ENCODE results near the gene AOX1. TPM values are rescaled to one million over a fixed set of nuclear protein-coding genes. Genes with fewer than 3 reads are reported as not detected.
"Not testable (repeated sequence)": the region's sequence is repeated elsewhere in the genome, so short reads cannot be mapped to it uniquely, and the experiment has no call there.

AOX1 gene
- total RNA-seq, 4 donors from 2014 or later = 18.3 to 67.5 (median 18.8) TPM

DNA sequence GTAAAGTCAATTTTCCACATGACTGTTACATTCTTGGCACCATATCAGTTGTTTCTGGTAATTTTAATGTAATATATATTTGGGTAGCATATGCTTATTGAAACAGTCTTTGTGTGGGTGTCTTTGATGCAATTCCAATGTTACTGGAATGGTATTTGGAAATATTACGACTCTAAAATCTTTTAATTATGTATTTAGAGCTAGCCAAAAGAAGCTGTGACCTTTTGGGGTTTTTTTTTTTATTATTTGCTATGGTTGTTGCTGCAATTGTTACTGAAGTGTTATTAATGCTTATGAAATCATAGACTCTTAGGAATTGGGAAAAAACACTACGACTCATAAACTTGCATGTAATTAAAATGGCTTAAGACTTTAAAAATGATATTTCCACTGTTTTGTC lies 95.9 kb downstream of the AOX1 start:
- no peak overlapping the region for H3K4me3 ChIP-seq (ENCODE audit: low read depth, poor library complexity, severe bottlenecking)
- TF ChIP-seq CTCF (IDR thresholded peaks at IDR 0.05) (no peak), POLR2A (IDR thresholded peaks at IDR 0.05) (no peak)
- WGBS, 2 donors = 38 to 50% methylated on average over 2 of the region's 2 CpGs
- intact Hi-C loops (cut with DNase I; ENCODE audit: low total_unique reads) = no loop called here
- DNase-seq (ENCODE audit: low spot score in 2 of 2) = no peak

GRCh38 chr2:200682407-200682806 lies 96.6 kb downstream of the AOX1 start:
- DNase-seq (ENCODE audit: low spot score in 2 of 2); intact Hi-C loops (cut with DNase I; ENCODE audit: low total_unique reads); H3K4me3 ChIP-seq (ENCODE audit: low read depth, poor library complexity, severe bottlenecking): not testable (repeated sequence)
- WGBS, 2 donors = 80 to 90% methylated on average over 3 of the region's 5 CpGs

DNA sequence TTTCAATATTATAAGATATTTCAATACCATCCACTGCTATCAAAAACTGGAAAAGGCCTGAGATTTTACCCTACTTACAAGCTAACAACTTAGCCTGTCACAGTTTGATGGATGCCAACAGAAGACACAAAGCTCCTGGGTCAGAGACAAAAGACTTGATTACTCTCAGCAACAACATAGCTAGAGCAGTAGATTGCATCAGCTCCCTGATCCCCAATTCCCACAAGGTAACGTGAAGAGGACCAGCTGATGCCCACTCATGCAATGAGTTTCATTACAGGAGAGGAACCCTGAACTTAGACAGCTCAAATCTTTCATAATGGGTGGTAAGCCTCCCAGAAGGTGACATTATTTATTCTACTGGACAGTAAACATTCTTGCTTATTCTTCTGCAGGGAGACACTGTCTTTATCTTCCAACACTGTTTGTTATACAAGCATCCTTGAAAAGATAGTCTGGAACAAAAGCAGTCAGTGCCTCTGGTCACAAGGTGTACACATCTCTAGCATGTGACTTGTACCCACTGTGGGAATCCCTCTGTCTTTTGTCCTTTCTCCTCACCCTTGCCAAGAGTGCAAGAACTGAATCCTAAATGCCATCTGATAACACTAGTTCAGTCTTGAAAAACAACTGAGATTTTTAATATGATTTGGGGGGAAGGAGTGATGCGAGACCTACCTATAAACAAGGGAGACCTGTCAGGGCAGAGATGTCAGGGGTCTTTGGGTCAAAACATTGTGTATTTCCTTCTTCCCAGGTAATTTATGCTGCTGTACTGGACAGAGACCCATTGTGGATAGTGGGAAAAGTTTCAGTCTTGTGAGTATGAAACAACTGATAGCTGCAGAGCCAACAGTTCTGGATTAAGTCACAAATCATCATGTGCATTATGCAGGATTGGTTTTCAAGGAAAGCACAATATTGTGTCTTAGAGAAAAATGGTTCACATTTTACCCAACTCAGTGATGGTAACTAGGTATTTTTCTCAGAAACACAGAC lies 102.4 kb downstream of the AOX1 start:
- intact Hi-C loops (cut with DNase I; ENCODE audit: low total_unique reads) = no loop called here
- TF ChIP-seq POLR2A (IDR thresholded peaks at IDR 0.05) (no peak), CTCF (IDR thresholded peaks at IDR 0.05) (no peak)
- no peak overlapping the region for H3K4me3 ChIP-seq (ENCODE audit: low read depth, poor library complexity, severe bottlenecking)
- no peak for DNase-seq (ENCODE audit: low spot score in 2 of 2)
- WGBS, 2 donors = 50 to 67% methylated on average over 2 of the region's 2 CpGs

DNA sequence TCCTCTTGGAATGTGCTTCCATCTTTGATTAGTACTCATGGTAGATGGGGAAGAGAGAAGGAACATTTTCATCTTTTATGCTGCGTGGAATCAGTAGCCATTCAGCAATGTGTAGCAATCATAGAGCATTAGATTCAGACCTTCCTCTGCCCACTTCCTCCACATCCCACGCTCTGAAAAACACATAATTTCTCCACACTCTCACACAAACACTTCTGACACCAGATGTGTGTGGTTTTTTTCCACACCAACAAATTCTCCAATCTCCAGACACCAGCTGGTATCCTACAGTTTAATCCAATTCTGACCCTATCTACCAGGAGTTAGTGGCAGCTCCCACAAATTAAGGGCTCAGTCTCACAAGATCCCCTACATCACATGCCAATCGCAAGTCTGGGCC lies 103.3 kb downstream of the AOX1 start:
- intact Hi-C loops (cut with DNase I; ENCODE audit: low total_unique reads) = no loop called here
- TF ChIP-seq POLR2A (IDR thresholded peaks at IDR 0.05) = no peak
- TF ChIP-seq CTCF (IDR thresholded peaks at IDR 0.05) = no peak
- WGBS, 2 donors = 77 to 82% methylated on average over 3 of the region's 3 CpGs
- DNase-seq (ENCODE audit: low spot score in 2 of 2) = no peak
- H3K4me3 ChIP-seq (ENCODE audit: low read depth, poor library complexity, severe bottlenecking) = no peak overlapping the region

DNA sequence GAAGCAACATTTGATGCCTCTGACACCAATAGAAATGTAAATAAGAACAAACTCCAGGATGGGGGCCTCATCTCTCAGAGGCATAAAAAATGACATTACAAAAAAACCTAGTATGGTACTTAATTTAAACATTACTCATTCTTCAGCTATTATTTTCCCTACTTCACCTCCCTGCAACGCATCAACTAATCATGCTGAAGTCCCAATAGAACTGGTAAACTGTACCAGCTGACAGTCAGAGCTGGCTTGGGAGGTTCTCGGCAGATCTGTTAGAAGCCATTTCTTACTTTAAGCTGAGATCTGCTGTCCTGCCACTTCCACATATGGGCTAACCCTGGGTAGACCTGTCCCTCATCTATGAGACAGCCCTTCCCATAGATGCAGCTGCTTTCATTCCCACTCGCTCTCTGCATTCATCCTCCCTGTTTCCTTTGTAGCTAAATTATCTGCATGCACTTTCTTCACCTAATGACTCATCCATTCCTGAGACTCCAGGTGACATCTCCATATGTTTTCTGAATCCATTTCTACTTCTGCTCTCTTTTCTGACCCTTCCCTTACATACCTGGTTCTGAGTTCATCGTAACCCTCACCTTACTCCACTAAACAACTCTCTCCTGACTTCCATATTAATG lies 108.1 kb downstream of the AOX1 start:
- no peak for TF ChIP-seq POLR2A (IDR thresholded peaks at IDR 0.05)
- TF ChIP-seq CTCF (IDR thresholded peaks at IDR 0.05) = no peak
- H3K4me3 ChIP-seq (ENCODE audit: low read depth, poor library complexity, severe bottlenecking) = no peak overlapping the region
- no peak for DNase-seq (ENCODE audit: low spot score in 2 of 2)
- WGBS, 2 donors = 90 to 98% methylated on average over 4 of the region's 4 CpGs
- intact Hi-C loops (cut with DNase I; ENCODE audit: low total_unique reads) = no loop called here

DNA sequence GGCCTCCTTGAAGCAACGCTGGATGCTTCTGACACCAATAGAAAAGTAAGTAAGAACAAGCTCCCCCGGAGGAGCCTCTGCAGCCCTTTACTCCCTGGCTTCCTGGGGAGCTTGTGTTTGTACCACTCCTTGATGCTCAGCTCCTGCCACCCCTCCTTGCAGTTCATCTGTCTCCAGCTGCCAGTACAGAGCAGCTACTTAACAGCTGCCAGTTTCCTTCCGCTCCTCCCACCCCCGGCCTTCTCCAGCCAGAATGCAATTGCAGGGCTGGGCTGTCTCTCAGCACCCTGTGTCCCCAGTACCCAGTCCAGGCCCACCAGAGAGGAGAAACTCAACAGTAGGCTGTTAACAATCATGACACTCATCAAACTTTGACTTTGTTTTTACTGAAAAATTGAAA lies 109.4 kb downstream of the AOX1 start:
- no peak for DNase-seq (ENCODE audit: low spot score in 2 of 2)
- TF ChIP-seq CTCF (IDR thresholded peaks at IDR 0.05) (no peak), POLR2A (IDR thresholded peaks at IDR 0.05) (no peak)
- WGBS, 2 donors = 47 to 68% methylated on average over 4 of the region's 4 CpGs
- intact Hi-C loops (cut with DNase I; ENCODE audit: low total_unique reads) = no loop called here
- H3K4me3 ChIP-seq (ENCODE audit: low read depth, poor library complexity, severe bottlenecking) = no peak overlapping the region

Measured in lower leg skin (tissue), 4 donors.